Activated T-cell treated with anti-CD3 and anti-CD28 coated beads, Interleukin-2, amount 50 U/mL, for 72 hours (primary cell): ENCODE results near the gene SCFD2. TPM values are rescaled to one million over a fixed set of nuclear protein-coding genes. Genes with fewer than 3 reads are reported as not detected.
"Not testable (repeated sequence)": the region's sequence is repeated elsewhere in the genome, so short reads cannot be mapped to it uniquely, and the experiment has no call there.

Experiments used
- ATAC-seq, 2 donors: fragments of 150-1000 bp; cut with Tn5 transposase; replicated peaks in 1 of 2; 2 replicates each; pipeline ENCODE4 v1.10.0; 2021; ENCODE audit warnings: moderate library complexity in 2 of 2, mild to moderate bottlenecking in 1 of 2
- DNase-seq, 2 donors: peaks; one replicate each; pipeline ENCODE4 v3.0.0; 2021 to 2022; ENCODE audit warnings: mixed read lengths in 1 of 2
- H3K27ac Mint-ChIP-seq: one replicate; pipeline ENCODE4 v1.8.0; 2022; ENCODE audit warnings: mild to moderate bottlenecking, moderate library complexity, mixed read lengths
- H3K27me3 Mint-ChIP-seq: one replicate; pipeline ENCODE4 v1.8.0; 2022; ENCODE audit warnings: low read depth, mixed read lengths
- H3K36me3 Mint-ChIP-seq, 2 donors: one replicate each; pipeline ENCODE4 v1.8.0; 2022; ENCODE audit warnings: mixed read lengths in 2 of 2, mild to moderate bottlenecking in 1 of 2; ENCODE audit not compliant: insufficient read depth in 2 of 2
- H3K4me1 Mint-ChIP-seq: one replicate; pipeline ENCODE4 v1.8.0; 2022; ENCODE audit warnings: low read depth, mixed read lengths
- H3K4me3 Mint-ChIP-seq, 2 donors: one replicate each; pipeline ENCODE4 v1.8.0; 2022; ENCODE audit warnings: mild to moderate bottlenecking in 2 of 2, mixed read lengths in 2 of 2, moderate library complexity in 2 of 2
- H3K9me3 Mint-ChIP-seq, 2 donors: one replicate each; pipeline ENCODE4 v1.8.0; 2022; ENCODE audit warnings: mixed read lengths in 2 of 2
- total RNA-seq, 2 donors: library from RNA; stranded (reverse); gene quantifications; one replicate each; pipeline ENCODE4 v1.2.3, GENCODE V29; 2022

The SCFD2 gene
- total RNA-seq, 2 donors from 2014 or later, result 15.5 to 17.6 TPM

- DNase-seq, result no peak
- no peak for ATAC-seq
- Mint-ChIP-seq H3K36me3 (peaks cover 0 to 6% of the 10 kb centered on the region in 2 donors), H3K9me3 (no peaks in the 10 kb centered on the region), H3K27ac (no peak overlapping the region), H3K4me3 (no peak overlapping the region), H3K4me1 (peaks cover 6% of the 10 kb centered on the region), H3K27me3 (no peaks in the 10 kb centered on the region)
Measured at GRCh38 chr4:52994567-52994966, 371.3 kb downstream of the SCFD2 start.

GRCh38 chr4:52993771-52994170, 372.1 kb downstream of the SCFD2 start:
- no peak for DNase-seq
- Mint-ChIP-seq H3K27me3 (no peaks in the 10 kb centered on the region), H3K4me3 (no peak overlapping the region), H3K9me3 (no peaks in the 10 kb centered on the region), H3K27ac (no peak overlapping the region), H3K36me3 (peaks cover 0 to 6% of the 10 kb centered on the region in 2 donors), H3K4me1 (no peaks in the 10 kb centered on the region)
- ATAC-seq, result no peak

GRCh38 chr4:52992551-52992950, 373.3 kb downstream of the SCFD2 start:
- ATAC-seq, result not testable (repeated sequence)

GRCh38 chr4:52991472-52991871, 374.4 kb downstream of the SCFD2 start:
- Mint-ChIP-seq H3K36me3 (peaks cover 0 to 6% of the 10 kb centered on the region in 2 donors), H3K27me3 (no peaks in the 10 kb centered on the region), H3K27ac (no peak overlapping the region), H3K4me1 (no peaks in the 10 kb centered on the region), H3K4me3 (no peak overlapping the region), H3K9me3 (no peaks in the 10 kb centered on the region)
- DNase-seq (no peak), ATAC-seq (no peak)

More at GRCh38 chr4:52992551-52992950, 373.3 kb downstream of the SCFD2 start:
- not testable (repeated sequence) for H3K4me1 Mint-ChIP-seq, H3K27ac Mint-ChIP-seq, DNase-seq, H3K27me3 Mint-ChIP-seq, H3K4me3 Mint-ChIP-seq, H3K36me3 Mint-ChIP-seq, H3K9me3 Mint-ChIP-seq

- Mint-ChIP-seq H3K4me3 (no peak overlapping the region), H3K27me3 (no peaks in the 10 kb centered on the region), H3K27ac (no peak overlapping the region), H3K9me3 (no peaks in the 10 kb centered on the region), H3K4me1 (no peaks in the 10 kb centered on the region), H3K36me3 (peaks cover 0 to 6% of the 10 kb centered on the region in 2 donors)
- DNase-seq, result no peak
- ATAC-seq, result no peak
Measured at GRCh38 chr4:52990706-52991105, 375.2 kb downstream of the SCFD2 start.

- Mint-ChIP-seq H3K27ac (no peak overlapping the region), H3K4me1 (no peaks in the 10 kb centered on the region), H3K4me3 (no peak overlapping the region), H3K27me3 (no peaks in the 10 kb centered on the region), H3K9me3 (no peaks in the 10 kb centered on the region), H3K36me3 (peaks cover 0 to 6% of the 10 kb centered on the region in 2 donors)
- DNase-seq (no peak), ATAC-seq (no peak)
Measured at GRCh38 chr4:52989865-52990264, 376.0 kb downstream of the SCFD2 start.

- no peak for DNase-seq
- Mint-ChIP-seq H3K36me3 (peaks cover 0 to 3% of the 10 kb centered on the region in 2 donors), H3K4me1 (peaks cover 4% of the 10 kb centered on the region), H3K27me3 (no peaks in the 10 kb centered on the region), H3K9me3 (no peaks in the 10 kb centered on the region), H3K4me3 (no peak overlapping the region), H3K27ac (no peak overlapping the region)
- ATAC-seq, result no peak
Measured at GRCh38 chr4:52987392-52988056, 378.3 kb downstream of the SCFD2 start.

- ATAC-seq, result no peak
- no peaks in the 10 kb centered on the region for H3K36me3 Mint-ChIP-seq
- H3K4me3 Mint-ChIP-seq, result no peak overlapping the region
- H3K4me1 Mint-ChIP-seq, result peaks cover 4% of the 10 kb centered on the region
- no peaks in the 10 kb centered on the region for H3K9me3 Mint-ChIP-seq
- DNase-seq, result no peak
- H3K27ac Mint-ChIP-seq, result no peak overlapping the region
- H3K27me3 Mint-ChIP-seq, result no peaks in the 10 kb centered on the region
Measured at GRCh38 chr4:52984462-52984881, 381.4 kb downstream of the SCFD2 start.

- no peak overlapping the region for H3K4me3 Mint-ChIP-seq
- H3K27ac Mint-ChIP-seq, result no peak overlapping the region
- H3K9me3 Mint-ChIP-seq, result no peaks in the 10 kb centered on the region
- ATAC-seq, result peak; percentile 41 to 43
- DNase-seq, result peak in 1 of 2 donors; percentile 15
- no peaks in the 10 kb centered on the region for H3K36me3 Mint-ChIP-seq
- H3K4me1 Mint-ChIP-seq, result peaks cover 4% of the 10 kb centered on the region
- no peaks in the 10 kb centered on the region for H3K27me3 Mint-ChIP-seq
Measured at GRCh38 chr4:52983563-52984303, 382.1 kb downstream of the SCFD2 start.

- no peak for ATAC-seq
- no peak overlapping the region for H3K27ac Mint-ChIP-seq
- no peaks in the 10 kb centered on the region for H3K36me3 Mint-ChIP-seq
- H3K4me1 Mint-ChIP-seq, result peaks cover 4% of the 10 kb centered on the region
- no peaks in the 10 kb centered on the region for H3K27me3 Mint-ChIP-seq
- no peak overlapping the region for H3K4me3 Mint-ChIP-seq
- no peaks in the 10 kb centered on the region for H3K9me3 Mint-ChIP-seq
- no peak for DNase-seq
Measured at GRCh38 chr4:52982946-52983340, 382.9 kb downstream of the SCFD2 start.

GRCh38 chr4:52982255-52982945, 383.5 kb downstream of the SCFD2 start:
- Mint-ChIP-seq H3K27me3 (no peaks in the 10 kb centered on the region), H3K36me3 (no peaks in the 10 kb centered on the region), H3K4me1 (peaks cover 4% of the 10 kb centered on the region), H3K27ac (no peak overlapping the region), H3K4me3 (no peak overlapping the region), H3K9me3 (no peaks in the 10 kb centered on the region)
- ATAC-seq (no peak), DNase-seq (no peak)

- Mint-ChIP-seq H3K9me3 (no peaks in the 10 kb centered on the region), H3K36me3 (peaks cover 2 to 4% of the 10 kb centered on the region in 2 donors), H3K27ac (no peak overlapping the region), H3K4me1 (peaks cover 4% of the 10 kb centered on the region), H3K4me3 (no peak overlapping the region), H3K27me3 (no peaks in the 10 kb centered on the region)
- no peak for ATAC-seq
- DNase-seq, result no peak
Measured at GRCh38 chr4:52979821-52980590, 385.9 kb downstream of the SCFD2 start.

GRCh38 chr4:52979020-52979419, 386.8 kb downstream of the SCFD2 start:
- Mint-ChIP-seq H3K27me3 (no peaks in the 10 kb centered on the region), H3K36me3 (peaks cover 2 to 4% of the 10 kb centered on the region in 2 donors), H3K9me3 (no peaks in the 10 kb centered on the region), H3K27ac (no peak overlapping the region), H3K4me3 (no peak overlapping the region), H3K4me1 (peaks cover 4% of the 10 kb centered on the region)
- ATAC-seq, result no peak
- DNase-seq, result no peak
